ENCODE data around the gene EFNA5.

DNA sequence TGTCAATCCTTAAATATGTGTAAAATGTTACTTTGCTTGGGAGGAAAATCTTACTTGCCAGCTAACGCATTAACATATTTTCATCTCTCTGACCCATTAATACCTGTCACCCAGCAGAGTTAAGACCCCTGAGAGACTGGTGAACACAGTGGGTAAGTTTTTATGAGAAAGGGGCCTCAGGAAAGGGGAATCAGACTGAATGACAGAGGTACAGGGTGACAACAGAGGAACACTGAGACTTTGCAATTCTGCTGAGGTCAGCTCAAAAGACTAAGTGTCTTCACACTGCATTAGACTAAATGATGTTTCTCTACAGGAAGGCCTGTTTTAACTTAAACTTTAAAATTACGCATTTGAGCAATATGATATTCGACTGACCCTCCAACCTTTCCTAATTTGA, 223.8 kb downstream of the EFNA5 start:
- TF ChIP-seq GATA3 (IDR thresholded peaks at IDR 0.05; ENCODE audit: low read depth, low read length) (no peak), GATA2 (IDR thresholded peaks at IDR 0.05; ENCODE audit: low read depth, low read length) (no peak)

Measured in SH-SY5Y (cell line).